ENCODE results near the gene KDELR3. TPM values are rescaled to one million over a fixed set of nuclear protein-coding genes. Genes with fewer than 3 reads are reported as not detected.

The KDELR3 gene
- total and polyA plus RNA-seq, 2 experiments from 2014 or later, result 5.6 to 5.7 TPM

DNA sequence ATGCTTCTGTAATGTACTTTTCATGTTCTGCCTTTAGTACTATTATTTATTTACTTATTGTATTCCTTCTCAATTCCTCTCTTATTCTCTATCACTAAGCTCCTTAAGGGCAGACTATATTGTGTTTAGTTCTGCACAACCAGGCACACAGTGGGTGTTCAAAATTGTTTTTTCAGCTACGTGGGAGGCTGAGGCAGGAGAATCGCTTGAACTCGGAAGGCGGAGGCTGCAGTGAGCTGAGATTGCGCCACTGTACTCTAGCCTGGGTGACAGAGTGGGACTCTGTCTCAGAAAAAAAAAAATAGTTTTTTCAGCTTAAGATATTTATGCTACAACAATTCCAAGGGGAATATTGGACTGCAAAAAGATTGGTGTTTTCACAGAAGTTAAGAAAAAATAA is 55.6 kb downstream of the KDELR3 start:
- H3K27ac Mint-ChIP-seq, result no peak overlapping the region
- no peak overlapping the region for H3K4me2 ChIP-seq

More for the DNA sequence above, 55.6 kb downstream of the KDELR3 start:
- Histone ChIP-seq H3K27ac (ENCODE audit: low read depth) (no peak overlapping the region), H4K20me1 (replicated peaks; ENCODE audit: insufficient read depth) (no peaks in the 10 kb centered on the region), H3K9me2 (ENCODE audit: insufficient read depth) (no peaks in the 10 kb centered on the region), H3K27me3 (ENCODE audit: insufficient read depth) (no peaks in the 10 kb centered on the region), H3F3A (replicated peaks; ENCODE audit: low read depth) (no peaks in the 10 kb centered on the region), H3K79me2 (replicated peaks; ENCODE audit: insufficient read depth) (no peaks in the 10 kb centered on the region), H3K4me3 (no peak overlapping the region), H2AFZ (no peak overlapping the region), H3K4me1 (ENCODE audit: insufficient read depth) (no peaks in the 10 kb centered on the region), H3K36me3 (ENCODE audit: insufficient read depth) (no peaks in the 10 kb centered on the region)
- ATAC-seq (no peak), DNase-seq (ENCODE audit: low spot score) (no peak)
- H3K9me3 Mint-ChIP-seq, result no peaks in the 10 kb centered on the region
- H3K4me3 Mint-ChIP-seq, result no peak overlapping the region
- peaks cover 4% of the 10 kb centered on the region for H3K27me3 Mint-ChIP-seq (ENCODE audit: insufficient read depth, low read depth, poor library complexity)
- no peaks in the 10 kb centered on the region; the same call in 2 of the 3 replicates for H3K4me1 Mint-ChIP-seq
- TF ChIP-seq CREB1 (CRISPR knock-in tag; IDR thresholded peaks at IDR 0.05; ENCODE audit: low read depth), result no peak
- no peak for TF ChIP-seq POLR2AphosphoS5 (IDR thresholded peaks at IDR 0.05; ENCODE audit: low read depth)
- TF ChIP-seq NANOG (IDR thresholded peaks at IDR 0.05; ENCODE audit: borderline replicate concordance), result no peak
- TF ChIP-seq, protein P1, sequence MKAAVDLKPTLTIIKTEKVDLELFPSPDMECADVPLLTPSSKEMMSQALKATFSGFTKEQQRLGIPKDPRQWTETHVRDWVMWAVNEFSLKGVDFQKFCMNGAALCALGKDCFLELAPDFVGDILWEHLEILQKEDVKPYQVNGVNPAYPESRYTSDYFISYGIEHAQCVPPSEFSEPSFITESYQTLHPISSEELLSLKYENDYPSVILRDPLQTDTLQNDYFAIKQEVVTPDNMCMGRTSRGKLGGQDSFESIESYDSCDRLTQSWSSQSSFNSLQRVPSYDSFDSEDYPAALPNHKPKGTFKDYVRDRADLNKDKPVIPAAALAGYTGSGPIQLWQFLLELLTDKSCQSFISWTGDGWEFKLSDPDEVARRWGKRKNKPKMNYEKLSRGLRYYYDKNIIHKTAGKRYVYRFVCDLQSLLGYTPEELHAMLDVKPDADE (IDR thresholded peaks at IDR 0.05), result no peak
- no peak for TF ChIP-seq JUNB (IDR thresholded peaks at IDR 0.05; ENCODE audit: unreplicated experiment)
- TF ChIP-seq, protein P2, sequence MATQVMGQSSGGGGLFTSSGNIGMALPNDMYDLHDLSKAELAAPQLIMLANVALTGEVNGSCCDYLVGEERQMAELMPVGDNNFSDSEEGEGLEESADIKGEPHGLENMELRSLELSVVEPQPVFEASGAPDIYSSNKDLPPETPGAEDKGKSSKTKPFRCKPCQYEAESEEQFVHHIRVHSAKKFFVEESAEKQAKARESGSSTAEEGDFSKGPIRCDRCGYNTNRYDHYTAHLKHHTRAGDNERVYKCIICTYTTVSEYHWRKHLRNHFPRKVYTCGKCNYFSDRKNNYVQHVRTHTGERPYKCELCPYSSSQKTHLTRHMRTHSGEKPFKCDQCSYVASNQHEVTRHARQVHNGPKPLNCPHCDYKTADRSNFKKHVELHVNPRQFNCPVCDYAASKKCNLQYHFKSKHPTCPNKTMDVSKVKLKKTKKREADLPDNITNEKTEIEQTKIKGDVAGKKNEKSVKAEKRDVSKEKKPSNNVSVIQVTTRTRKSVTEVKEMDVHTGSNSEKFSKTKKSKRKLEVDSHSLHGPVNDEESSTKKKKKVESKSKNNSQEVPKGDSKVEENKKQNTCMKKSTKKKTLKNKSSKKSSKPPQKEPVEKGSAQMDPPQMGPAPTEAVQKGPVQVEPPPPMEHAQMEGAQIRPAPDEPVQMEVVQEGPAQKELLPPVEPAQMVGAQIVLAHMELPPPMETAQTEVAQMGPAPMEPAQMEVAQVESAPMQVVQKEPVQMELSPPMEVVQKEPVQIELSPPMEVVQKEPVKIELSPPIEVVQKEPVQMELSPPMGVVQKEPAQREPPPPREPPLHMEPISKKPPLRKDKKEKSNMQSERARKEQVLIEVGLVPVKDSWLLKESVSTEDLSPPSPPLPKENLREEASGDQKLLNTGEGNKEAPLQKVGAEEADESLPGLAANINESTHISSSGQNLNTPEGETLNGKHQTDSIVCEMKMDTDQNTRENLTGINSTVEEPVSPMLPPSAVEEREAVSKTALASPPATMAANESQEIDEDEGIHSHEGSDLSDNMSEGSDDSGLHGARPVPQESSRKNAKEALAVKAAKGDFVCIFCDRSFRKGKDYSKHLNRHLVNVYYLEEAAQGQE (IDR thresholded peaks at IDR 0.05; ENCODE audit: unreplicated experiment), result no peak
- TF ChIP-seq EZH2 (IDR thresholded peaks at IDR 0.05; ENCODE audit: low read depth, unreplicated experiment), result no peak
- TF ChIP-seq ZNF462 (CRISPR knock-in tag; IDR thresholded peaks at IDR 0.05), result no peak
- TF ChIP-seq ZNF114 (CRISPR knock-in tag; IDR thresholded peaks at IDR 0.05), result no peak
- TF ChIP-seq ZNF331 (CRISPR knock-in tag; IDR thresholded peaks at IDR 0.05; ENCODE audit: low read depth), result no peak
- TF ChIP-seq EZH2phosphoT487 (IDR thresholded peaks at IDR 0.05; ENCODE audit: unreplicated experiment), result no peak
- TF ChIP-seq CTCF (conservative IDR thresholded peaks at IDR 0.05; ENCODE audit: low read depth in 2 of 2), result no peak
- TF ChIP-seq STAT1 (IDR thresholded peaks at IDR 0.05; ENCODE audit: unreplicated experiment), result no peak
- no peaks in the 10 kb centered on the region for H3K36me3 Mint-ChIP-seq (ENCODE audit: low read depth)
